ENCODE data around the gene CTSZ.

GRCh38 chr20:59014680-59015389 is 7.8 kb upstream of the CTSZ start:
- no peak for TF ChIP-seq POLR2A (IDR thresholded peaks at IDR 0.05)
- no peak for TF ChIP-seq CTCF (IDR thresholded peaks at IDR 0.05)
